Umbilical cord (tissue), 2 donors: ENCODE data around the gene IL16. TPM values are rescaled to one million over a fixed set of nuclear protein-coding genes. Genes with fewer than 3 reads are reported as not detected.

Experiments used
- DNase-seq: peaks from one replicate; pipeline ENCODE4 v3.0.0-alpha.2; 2015; ENCODE audit warnings: low spot score
- total RNA-seq: library from RNA; depleted of rRNA; stranded (reverse); fragments of >200 nt; gene quantifications from one replicate; pipeline ENCODE4 v1.2.3, GENCODE V29; 2014; ENCODE audit warnings: low replicate concordance; ENCODE audit not compliant: insufficient read depth

The IL16 gene
- total RNA-seq, 1 donor from 2014 or later, result 7.2 TPM

- DNase-seq, result no peak
These were observed 22.4 kb upstream of the IL16 start for GRCh38 chr15:81174125-81174791.

- DNase-seq, result no peak
These were observed 21.8 kb upstream of the IL16 start for GRCh38 chr15:81174792-81175327.

GRCh38 chr15:81175496-81175895 is 21.2 kb upstream of the IL16 start:
- no peak for DNase-seq

GRCh38 chr15:81176291-81176893 is 20.3 kb upstream of the IL16 start:
- DNase-seq, result no peak

GRCh38 chr15:81178365-81178764 is 18.3 kb upstream of the IL16 start:
- no peak for DNase-seq

- DNase-seq, result no peak
These were observed 15.5 kb upstream of the IL16 start for GRCh38 chr15:81181220-81181619.

- no peak for DNase-seq
These were observed 14.5 kb upstream of the IL16 start for GRCh38 chr15:81182031-81182755.

- DNase-seq, result no peak
These were observed 13.8 kb upstream of the IL16 start for GRCh38 chr15:81182756-81183438.

GRCh38 chr15:81183439-81183775 is 13.3 kb upstream of the IL16 start:
- DNase-seq, result no peak

- no peak for DNase-seq
These were observed 12.5 kb upstream of the IL16 start for GRCh38 chr15:81184188-81184587.

GRCh38 chr15:81185631-81186295 is 10.9 kb upstream of the IL16 start:
- no peak for DNase-seq

- DNase-seq, result no peak
These were observed 8.3 kb upstream of the IL16 start for GRCh38 chr15:81188354-81188753.

GRCh38 chr15:81189583-81190283 is 6.9 kb upstream of the IL16 start:
- DNase-seq, result peak; percentile 91

GRCh38 chr15:81190922-81191507 is 5.7 kb upstream of the IL16 start:
- no peak for DNase-seq

GRCh38 chr15:81191701-81192100 is 5.0 kb upstream of the IL16 start:
- DNase-seq, result no peak

- no peak for DNase-seq
These were observed 2.0 kb upstream of the IL16 start for GRCh38 chr15:81194723-81195122.

GRCh38 chr15:81195339-81195864 is 1.3 kb upstream of the IL16 start:
- DNase-seq, result no peak

- no peak for DNase-seq
These were observed 564 bp downstream of the IL16 start for GRCh38 chr15:81197255-81197630.

GRCh38 chr15:81197688-81198281 is 1.1 kb downstream of the IL16 start:
- no peak for DNase-seq
